Keratinocyte (primary cell): ENCODE data around the gene LRIG1. TPM values are rescaled to one million over a fixed set of nuclear protein-coding genes. Genes with fewer than 3 reads are reported as not detected.
A peak's percentile ranks its signal among the peaks of the same experiment; 100 is the strongest.

Source experiments
- DNase-seq: peaks from one replicate; pipeline ENCODE4 v3.0.0-alpha.2; 2011; ENCODE audit warnings: low read depth, missing footprints, low spot score
- FAIRE-seq: peaks from 2 replicates; lab custom pipeline; 2011; peaks lifted over from hg19 to GRCh38; lab: Jason Lieb, UNC
- H2AFZ ChIP-seq: 2 replicates; pipeline ENCODE4 v1.6.0; 2012; ENCODE audit warnings: low read length, control low read depth, inconsistent platforms; ENCODE audit not compliant: control insufficient read depth
- H3K27ac ChIP-seq: 2 replicates; pipeline ENCODE4 v1.5.1; 2011; ENCODE audit warnings: low read length; ENCODE audit not compliant: control insufficient read depth, insufficient read depth
- H3K27me3 ChIP-seq: 3 replicates; pipeline ENCODE4 v1.6.0; 2011; ENCODE audit warnings: low read length; ENCODE audit not compliant: control insufficient read depth, insufficient read depth; ENCODE audit errors: extremely low read depth
- H3K36me3 ChIP-seq, 2 experiments: 2 replicates in 1 of 2; 3 replicates in 1 of 2; pipeline ENCODE4 v1.5.1; 2011; ENCODE audit warnings: low read length in 2 of 2, mild to moderate bottlenecking in 1 of 2; ENCODE audit not compliant: control insufficient read depth in 2 of 2, insufficient read depth in 2 of 2; ENCODE audit errors: extremely low read depth in 1 of 2
- H3K4me1 ChIP-seq: 3 replicates; pipeline ENCODE4 v1.5.1; 2011; ENCODE audit warnings: low read length; ENCODE audit not compliant: control insufficient read depth, insufficient read depth; ENCODE audit errors: extremely low read depth
- H3K4me2 ChIP-seq: 3 replicates; pipeline ENCODE4 v1.6.0; 2011; ENCODE audit warnings: low read depth, low read length; ENCODE audit not compliant: control insufficient read depth, insufficient read depth; ENCODE audit errors: extremely low read depth
- H3K4me3 ChIP-seq, 3 experiments: fragments of 200-600 bp in 1 of 3; sonication (generic) in 1 of 3; 2 replicates in 2 of 3; 3 replicates in 1 of 3; pipeline ENCODE4 v1.5.1; 2011 to 2016; ENCODE audit warnings: low read length in 3 of 3, mild to moderate bottlenecking in 3 of 3, control low read depth in 2 of 3, inconsistent platforms in 1 of 3, low read depth in 1 of 3, mixed read lengths in 1 of 3, mixed run types in 1 of 3, moderate library complexity in 1 of 3; ENCODE audit not compliant: control insufficient read depth in 2 of 3, insufficient read depth in 2 of 3; ENCODE audit errors: extremely low read depth in 1 of 3
- H3K79me2 ChIP-seq: 2 replicates; pipeline ENCODE4 v1.6.0; 2012; ENCODE audit warnings: low read length; ENCODE audit not compliant: control insufficient read depth, insufficient read depth
- H3K9ac ChIP-seq: 3 replicates; pipeline ENCODE4 v1.6.0; 2011; ENCODE audit warnings: low read length; ENCODE audit not compliant: control insufficient read depth, insufficient read depth; ENCODE audit errors: extremely low read depth
- H3K9me1 ChIP-seq: 3 replicates; pipeline ENCODE4 v1.6.0; 2011; ENCODE audit warnings: low read length; ENCODE audit not compliant: control insufficient read depth, insufficient read depth; ENCODE audit errors: extremely low read depth
- H3K9me3 ChIP-seq: 2 replicates; pipeline ENCODE4 v1.5.1; 2012; ENCODE audit warnings: low read depth, low read length; ENCODE audit not compliant: control insufficient read depth
- H4K20me1 ChIP-seq: 3 replicates; pipeline ENCODE4 v1.6.0; 2011; ENCODE audit warnings: low read length; ENCODE audit not compliant: control insufficient read depth, insufficient read depth; ENCODE audit errors: extremely low read depth
- CTCF ChIP-seq, 3 experiments: IDR thresholded peaks in 1 of 3; conservative IDR thresholded peaks in 1 of 3; optimal IDR thresholded peaks in 1 of 3; 2 replicates in 2 of 3; 3 replicates in 1 of 3; pipeline versions ENCODE3 to v1.5.1; 2011; ENCODE audit warnings: low read length in 3 of 3, mild to moderate bottlenecking in 3 of 3, moderate library complexity in 2 of 3, control low read depth in 1 of 3, inconsistent platforms in 1 of 3; ENCODE audit not compliant: insufficient read depth in 2 of 3; ENCODE audit errors: extremely low read depth in 1 of 3
- EZH2 ChIP-seq: IDR thresholded peaks from one replicate; pipeline ENCODE4 v1.6.1; 2012; ENCODE audit warnings: inconsistent platforms, mild to moderate bottlenecking, low read length, moderate library complexity
- dilution Hi-C: fragments of 300-500 bp; cut with MboI; formaldehyde crosslinking; loops from one replicate; pipeline ENCODE4 v1.7.0; 2020; ENCODE audit warnings: low sequenced_read_pairs; ENCODE audit not compliant: extremely low pct_ligation_motif_present
- polyA plus RNA-seq, 5 experiments: library from polyadenylated mRNA; depleted of rRNA in 3 of 5; stranded (reverse) in 3 of 5; stranded (forward) in 1 of 5; unstranded in 1 of 5; fragments of >200 nt; gene quantifications; 1 replicate in 1 of 5; 2 replicates in 3 of 5; 3 replicates in 1 of 5; pipeline versions ENCODE4 v1.2.1 to v1.2.3, GENCODE V29; 2011 to 2012; ENCODE audit warnings: missing spikeins in 2 of 5, low read depth in 1 of 5, low replicate concordance in 1 of 5

LRIG1 gene
- polyA plus RNA-seq, 1 donor (not counting 4 experiments of a cell fraction or from before 2014, with no cell fraction given): 17.2 TPM

- H2AFZ ChIP-seq: no peak overlapping the region
- no peaks in the 10 kb centered on the region for H4K20me1 ChIP-seq
- TF ChIP-seq EZH2 (no peak), CTCF (optimal IDR thresholded peaks at IDR 0.05 in 1 of 3, IDR thresholded peaks at IDR 0.05 in 1 of 3, conservative IDR thresholded peaks at IDR 0.05 in 1 of 3; ENCODE audit: extremely low read depth in 1 of 3, insufficient read depth in 2 of 3, low read length in 3 of 3) (no peak)
- H3K9ac ChIP-seq: no peak overlapping the region
- H3K4me1 ChIP-seq: peaks cover 27% of the 10 kb centered on the region
- no peaks in the 10 kb centered on the region for H3K9me3 ChIP-seq
- no peaks in the 10 kb centered on the region for H3K36me3 ChIP-seq
- no peak for DNase-seq
- H3K4me3 ChIP-seq: no peak overlapping the region
- peaks cover 43% of the 10 kb centered on the region for H3K79me2 ChIP-seq
- H3K27me3 ChIP-seq: no peaks in the 10 kb centered on the region
- no peak overlapping the region for H3K27ac ChIP-seq
- peak overlapping the region; percentile 13 for H3K4me2 ChIP-seq
- FAIRE-seq: no peak
- dilution Hi-C loops: no loop called here
- no peaks in the 10 kb centered on the region for H3K9me1 ChIP-seq
Measured at GRCh38 chr3:66430876-66431275, 69.9 kb downstream of the LRIG1 start.

- TF ChIP-seq EZH2 (no peak), CTCF (optimal IDR thresholded peaks at IDR 0.05 in 1 of 3, IDR thresholded peaks at IDR 0.05 in 1 of 3, conservative IDR thresholded peaks at IDR 0.05 in 1 of 3; ENCODE audit: extremely low read depth in 1 of 3, insufficient read depth in 2 of 3, low read length in 3 of 3) (no peak)
- peaks cover 33% of the 10 kb centered on the region for H3K4me1 ChIP-seq
- H3K9ac ChIP-seq: peak overlapping the region; percentile 12
- H3K4me3 ChIP-seq: peak overlapping the region in 2 of 3 experiments; percentile 16 to 18
- H3K4me2 ChIP-seq: peak overlapping the region; percentile 64
- dilution Hi-C loops: no loop called here
- H3K9me1 ChIP-seq: no peaks in the 10 kb centered on the region
- no peaks in the 10 kb centered on the region for H3K36me3 ChIP-seq
- H3K79me2 ChIP-seq: peaks cover 45% of the 10 kb centered on the region
- DNase-seq: peak; percentile 64
- FAIRE-seq: peak; percentile 96
- H3K27me3 ChIP-seq: no peaks in the 10 kb centered on the region
- H3K9me3 ChIP-seq: no peaks in the 10 kb centered on the region
- no peaks in the 10 kb centered on the region for H4K20me1 ChIP-seq
- H2AFZ ChIP-seq: peak overlapping the region; percentile 38
- peak overlapping the region; percentile 79 for H3K27ac ChIP-seq
Measured at GRCh38 chr3:66428733-66429132, 72.1 kb downstream of the LRIG1 start.
